Fibroblast of skin of right quadriceps (primary cell): ENCODE measurements around the gene C19orf47.
"Not testable (repeated sequence)": the region's sequence is repeated elsewhere in the genome, so short reads cannot be mapped to it uniquely, and the experiment has no call there.

Experiments
- DNase-seq: peaks from one replicate; pipeline ENCODE4 v3.0.0-alpha.2; 2013

Gene C19orf47

GRCh38 chr19:40374084-40374483 is 25.9 kb upstream of the C19orf47 start:
- no peak for DNase-seq

GRCh38 chr19:40371802-40372122 is 23.6 kb upstream of the C19orf47 start:
- no peak for DNase-seq

- DNase-seq: no peak
These were observed 23.0 kb upstream of the C19orf47 start for GRCh38 chr19:40370997-40371801.

DNA sequence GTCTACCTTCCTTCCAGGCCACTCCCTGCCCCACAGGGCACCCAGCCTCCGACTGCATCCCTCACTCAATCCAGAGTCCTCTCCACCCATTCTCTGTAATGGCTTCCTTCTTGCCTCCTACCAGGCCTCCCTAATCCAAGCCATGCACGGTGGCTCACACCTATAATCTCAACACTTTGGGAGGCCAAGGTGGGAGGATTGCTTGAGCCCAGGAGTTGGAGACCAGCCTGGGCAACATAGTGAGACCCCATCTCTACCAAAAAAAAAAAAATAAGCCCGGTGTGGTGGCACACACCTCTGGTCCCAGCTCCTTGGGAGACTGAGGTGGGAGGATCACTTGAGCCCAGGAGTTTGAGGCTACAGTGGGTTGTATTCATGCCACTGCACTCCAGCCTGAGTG is 22.1 kb upstream of the C19orf47 start:
- DNase-seq: not testable (repeated sequence)

GRCh38 chr19:40369797-40370196 is 21.6 kb upstream of the C19orf47 start:
- DNase-seq: no peak

GRCh38 chr19:40367577-40368434 is 19.6 kb upstream of the C19orf47 start:
- no peak for DNase-seq

DNA sequence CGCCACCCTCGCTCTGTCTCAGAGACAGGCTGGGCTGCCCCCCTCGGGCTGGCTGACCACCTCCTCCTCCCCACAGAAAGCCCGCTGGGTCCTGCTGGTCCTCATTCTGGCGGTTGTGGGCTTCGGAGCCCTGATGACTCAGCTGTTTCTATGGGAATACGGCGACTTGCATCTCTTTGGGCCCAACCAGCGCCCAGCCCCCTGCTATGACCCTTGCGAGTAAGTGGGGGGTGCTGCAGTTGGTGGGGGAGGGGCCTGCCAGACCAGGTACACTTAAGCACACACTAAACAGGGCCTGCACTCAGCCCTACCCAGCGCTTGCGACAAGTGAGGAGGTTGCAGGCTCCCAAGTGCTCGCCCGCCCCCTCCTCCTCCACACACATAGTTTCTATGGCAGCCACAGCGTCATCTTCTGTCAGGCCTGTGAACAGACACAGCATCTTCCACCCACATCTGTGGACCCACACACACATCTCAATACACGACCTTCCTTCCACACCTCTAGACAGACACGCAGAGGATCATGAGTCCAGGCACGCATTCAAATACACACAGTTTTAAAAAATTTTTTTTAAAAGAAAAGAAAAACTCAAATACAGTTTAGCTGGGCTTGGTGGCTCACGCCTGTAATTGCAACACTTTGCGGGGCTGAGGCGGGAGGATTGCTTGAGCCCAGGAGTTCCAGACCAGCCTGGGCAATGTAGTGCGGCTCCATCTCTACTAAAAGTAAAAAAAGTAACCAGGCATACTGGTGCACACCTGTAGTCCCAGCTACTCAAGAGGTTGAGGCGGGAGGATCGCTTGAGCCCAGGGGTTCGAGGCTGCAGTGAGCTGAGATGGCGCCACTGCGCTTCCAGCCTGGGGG is 18.7 kb upstream of the C19orf47 start:
- DNase-seq: peak; percentile 55

GRCh38 chr19:40365613-40366401 is 17.6 kb upstream of the C19orf47 start:
- peak; percentile 76 for DNase-seq

GRCh38 chr19:40365010-40365409 is 16.8 kb upstream of the C19orf47 start:
- no peak for DNase-seq

GRCh38 chr19:40363069-40363468 is 14.9 kb upstream of the C19orf47 start:
- no peak for DNase-seq

DNA sequence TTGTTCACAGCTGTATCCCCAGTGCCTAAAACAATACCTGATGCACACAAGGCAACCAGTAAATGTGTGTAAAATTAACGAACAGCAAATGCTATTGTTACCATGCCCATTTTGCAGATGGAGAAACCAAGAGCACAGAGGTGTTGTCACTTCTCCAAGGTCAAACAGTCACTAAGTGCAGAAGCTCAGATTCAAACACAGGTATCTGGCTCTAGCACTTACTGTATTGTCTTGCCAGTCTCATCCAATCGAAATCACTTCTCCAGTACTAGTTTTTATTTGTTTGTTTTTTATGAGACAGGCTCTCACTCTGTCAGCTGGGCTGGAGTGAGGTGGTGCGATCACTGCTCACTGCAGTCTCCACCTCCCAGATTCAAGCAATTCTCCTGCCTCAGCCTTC is 14.0 kb upstream of the C19orf47 start:
- no peak for DNase-seq

GRCh38 chr19:40360708-40361241 is 12.6 kb upstream of the C19orf47 start:
- DNase-seq: no peak

DNA sequence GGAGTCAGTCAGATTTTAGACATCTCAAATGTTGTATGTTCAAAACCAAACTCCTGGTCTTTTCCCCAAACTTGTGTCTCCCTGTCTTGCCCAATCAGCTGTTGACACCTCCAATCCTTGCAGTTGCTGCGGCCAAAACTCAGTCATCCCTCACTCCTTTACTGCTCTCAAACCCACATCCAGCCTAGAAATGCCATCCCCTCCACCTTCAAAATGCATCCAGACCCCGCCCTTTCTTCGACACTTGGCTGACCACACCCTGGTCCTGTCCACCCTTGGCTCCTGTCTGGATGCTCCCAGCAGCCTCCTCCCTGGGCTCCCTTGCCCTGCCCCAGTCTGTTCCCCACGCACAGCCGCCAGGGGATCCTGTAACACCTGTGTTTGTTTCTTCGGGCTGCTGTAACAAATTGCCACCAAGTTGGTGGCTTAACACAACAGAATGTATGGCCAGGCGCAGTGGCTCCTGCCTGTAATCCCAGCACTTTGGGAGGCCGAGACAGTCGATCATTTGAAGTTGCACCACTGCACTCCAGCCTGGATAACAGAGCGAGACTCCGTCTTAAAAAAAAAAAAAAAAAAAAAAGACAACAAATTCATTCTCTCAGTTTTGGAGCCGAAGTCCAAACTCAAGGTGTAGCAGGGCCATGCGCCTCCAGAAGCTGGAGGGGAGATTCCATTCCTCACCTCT is 12.0 kb upstream of the C19orf47 start:
- DNase-seq: no peak

DNA sequence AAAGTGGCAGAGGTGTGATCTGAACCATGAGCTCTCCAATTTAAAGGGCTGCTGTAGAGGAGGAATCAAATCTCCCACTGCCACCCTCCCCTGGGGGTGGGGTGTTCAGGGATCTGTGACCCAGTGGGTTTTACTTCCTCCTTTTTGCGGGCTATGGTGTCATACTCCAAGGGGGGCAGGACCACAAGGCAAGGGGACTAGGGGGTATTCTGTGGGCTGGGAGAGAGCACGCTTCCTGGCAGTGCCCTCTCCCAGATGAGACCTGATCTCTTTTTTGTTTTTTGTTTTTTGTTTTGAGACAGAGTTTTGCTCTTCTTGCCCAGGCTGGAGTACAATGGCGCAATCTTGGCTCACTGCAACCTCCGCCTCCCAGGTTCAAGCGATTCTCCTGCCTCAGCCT is 10.6 kb upstream of the C19orf47 start:
- no peak for DNase-seq

DNA sequence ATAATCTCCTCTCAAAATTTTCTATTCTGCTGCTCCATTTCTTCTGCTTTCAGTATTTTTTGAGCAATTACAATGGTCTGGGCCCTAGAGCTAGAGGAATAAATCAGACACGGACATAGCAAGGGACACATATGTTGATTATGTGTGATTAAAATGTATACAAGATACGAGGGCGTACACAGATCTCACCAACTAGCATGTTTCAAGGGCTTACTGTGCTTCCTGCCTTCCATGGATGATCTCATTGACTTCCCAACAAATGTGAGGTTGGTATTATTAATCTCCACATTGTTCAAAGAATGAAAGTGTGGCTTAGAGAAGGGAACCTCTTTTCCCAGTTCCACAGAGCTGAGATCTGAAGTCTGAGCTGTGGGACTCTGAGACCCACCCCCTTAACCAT is 9.4 kb upstream of the C19orf47 start:
- DNase-seq: peak; percentile 26

- peak; percentile 45 for DNase-seq
These were observed 8.7 kb upstream of the C19orf47 start for GRCh38 chr19:40356681-40357595.

DNA sequence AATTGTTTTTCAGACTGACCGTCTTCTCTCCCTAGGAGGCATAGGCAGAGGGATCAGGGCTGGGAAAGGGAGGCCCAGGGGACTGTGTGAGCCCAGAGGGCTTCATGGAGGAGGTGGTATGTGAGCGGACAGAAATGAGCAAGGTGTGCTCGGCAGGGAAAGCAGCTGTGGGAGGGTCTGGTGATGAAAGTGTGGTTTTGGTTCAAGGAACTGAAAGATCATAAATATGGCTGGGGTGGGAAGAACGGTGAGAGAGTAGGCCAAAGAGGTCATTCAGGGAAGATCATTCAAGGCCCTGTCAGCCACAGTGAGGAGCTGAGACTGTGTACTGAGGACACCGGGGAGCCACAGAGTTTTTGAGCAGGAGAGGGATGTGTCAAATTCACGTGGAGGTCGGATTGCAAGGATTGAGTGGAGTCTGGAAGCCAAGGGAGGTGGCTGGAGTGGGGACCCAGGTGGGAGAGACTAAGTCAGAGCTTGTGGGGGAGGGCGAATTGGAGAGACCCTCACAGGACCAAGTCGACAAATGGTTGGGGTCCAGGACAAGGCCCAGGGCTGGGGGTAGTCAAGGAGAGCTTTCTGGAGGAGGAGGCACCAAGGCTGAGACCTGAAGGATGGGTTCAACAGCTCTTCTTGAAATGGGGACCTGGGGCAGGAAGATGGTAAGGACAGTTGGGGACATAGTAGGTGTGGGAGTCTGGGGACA is 7.9 kb upstream of the C19orf47 start:
- no peak for DNase-seq

DNA sequence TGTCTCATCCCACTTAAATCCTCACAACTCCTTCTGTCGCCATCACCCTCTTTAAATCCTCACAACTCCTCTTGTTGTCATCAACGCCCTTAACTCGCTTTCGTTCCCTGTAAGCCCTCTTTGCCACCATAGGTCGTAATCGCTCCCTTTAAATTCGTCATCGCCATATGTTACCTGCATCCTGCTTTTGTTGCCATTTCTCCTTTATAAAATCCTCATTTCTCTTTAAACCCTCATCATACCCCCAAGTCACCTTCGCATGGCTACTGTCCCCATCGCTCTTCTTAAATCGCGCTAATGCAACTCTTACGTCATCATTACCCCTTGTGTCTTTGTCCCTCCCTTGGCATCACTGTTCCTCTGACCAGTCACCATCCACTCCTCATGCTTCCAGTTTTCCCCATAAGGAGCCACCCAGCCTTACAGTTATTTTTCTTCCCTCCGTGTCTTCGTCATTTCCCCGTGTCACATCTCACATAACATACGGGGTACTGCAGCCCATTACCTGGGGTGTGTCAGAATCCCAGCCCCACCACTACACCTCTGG is 837 bp upstream of the C19orf47 start:
- DNase-seq: peak; percentile 30

- no peak for DNase-seq
These were observed 3.8 kb downstream of the C19orf47 start for GRCh38 chr19:40344422-40344821.
